Measurements from ENCODE around the gene L3MBTL4.

DNA sequence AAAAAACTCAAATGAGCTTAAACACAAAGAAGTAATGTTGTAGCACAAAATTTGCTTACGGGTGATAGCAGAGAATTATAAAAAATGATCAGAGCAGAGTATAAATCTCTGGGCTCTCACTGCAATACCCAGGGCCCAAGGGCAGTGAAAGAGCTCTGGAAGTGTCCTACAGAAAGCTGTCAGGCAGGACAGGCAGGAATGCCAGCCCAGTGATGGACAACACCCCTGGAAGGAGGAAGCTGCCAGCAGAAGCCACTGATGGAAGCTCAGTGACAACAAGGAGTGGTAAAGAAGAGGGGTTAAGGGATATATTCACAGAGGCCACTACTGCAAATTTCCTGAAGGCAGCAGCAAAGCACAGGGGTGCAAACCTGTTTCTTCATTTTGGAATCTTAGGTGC, 214.9 kb downstream of the L3MBTL4 start:
- TF ChIP-seq, protein P1, sequence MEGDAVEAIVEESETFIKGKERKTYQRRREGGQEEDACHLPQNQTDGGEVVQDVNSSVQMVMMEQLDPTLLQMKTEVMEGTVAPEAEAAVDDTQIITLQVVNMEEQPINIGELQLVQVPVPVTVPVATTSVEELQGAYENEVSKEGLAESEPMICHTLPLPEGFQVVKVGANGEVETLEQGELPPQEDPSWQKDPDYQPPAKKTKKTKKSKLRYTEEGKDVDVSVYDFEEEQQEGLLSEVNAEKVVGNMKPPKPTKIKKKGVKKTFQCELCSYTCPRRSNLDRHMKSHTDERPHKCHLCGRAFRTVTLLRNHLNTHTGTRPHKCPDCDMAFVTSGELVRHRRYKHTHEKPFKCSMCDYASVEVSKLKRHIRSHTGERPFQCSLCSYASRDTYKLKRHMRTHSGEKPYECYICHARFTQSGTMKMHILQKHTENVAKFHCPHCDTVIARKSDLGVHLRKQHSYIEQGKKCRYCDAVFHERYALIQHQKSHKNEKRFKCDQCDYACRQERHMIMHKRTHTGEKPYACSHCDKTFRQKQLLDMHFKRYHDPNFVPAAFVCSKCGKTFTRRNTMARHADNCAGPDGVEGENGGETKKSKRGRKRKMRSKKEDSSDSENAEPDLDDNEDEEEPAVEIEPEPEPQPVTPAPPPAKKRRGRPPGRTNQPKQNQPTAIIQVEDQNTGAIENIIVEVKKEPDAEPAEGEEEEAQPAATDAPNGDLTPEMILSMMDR (IDR thresholded peaks at IDR 0.05), result no peak
- no peak for TF ChIP-seq EZH2 (IDR thresholded peaks at IDR 0.05)
- no peak for TF ChIP-seq EZH2phosphoT487 (IDR thresholded peaks at IDR 0.05)

Data from neural progenitor cell (in vitro differentiated cells).